ENCODE data around the gene SEC23B. TPM values are rescaled to one million over a fixed set of nuclear protein-coding genes. Genes with fewer than 3 reads are reported as not detected.

The SEC23B gene
- total RNA-seq, 1 donor from 2014 or later: 56.6 TPM

- Mint-ChIP-seq H3K4me1 (no peaks in the 10 kb centered on the region), H3K9me3 (no peaks in the 10 kb centered on the region), H3K27ac (no peak overlapping the region), H3K27me3 (no peaks in the 10 kb centered on the region), H3K36me3 (ENCODE audit: low read depth) (peaks cover 68% of the 10 kb centered on the region), H3K4me3 (no peak overlapping the region)
- ChIA-PET CTCF (no interaction called here), POLR2A (no interaction called here)
- no peak for TF ChIP-seq CTCF (IDR thresholded peaks at IDR 0.05)
- no peak for DNase-seq
- intact Hi-C loops (cut with micrococcal nuclease): no loop called here
- no peak for ATAC-seq (ENCODE audit: low read depth)
Observed at GRCh38 chr20:18477218-18477617, 30.5 kb upstream of the SEC23B start.

DNA sequence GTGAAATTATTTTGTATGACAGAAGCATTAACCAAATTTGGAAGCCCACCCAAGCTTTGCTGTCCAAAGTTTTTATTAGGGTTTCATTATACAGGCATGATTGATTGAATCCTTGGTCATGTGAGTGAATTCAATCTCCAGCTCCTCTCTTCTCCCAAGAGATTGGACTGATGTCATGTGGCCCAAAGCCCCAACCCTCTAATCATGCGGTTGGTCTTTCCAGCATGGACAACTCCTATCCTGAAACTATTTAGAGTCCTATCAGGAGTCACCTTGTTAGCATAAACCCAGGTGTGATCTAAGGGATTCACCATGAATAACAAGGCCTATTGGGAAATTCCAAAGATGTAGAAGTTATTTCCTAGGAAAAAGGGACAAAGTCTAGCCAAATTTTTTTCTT lies 29.9 kb upstream of the SEC23B start:
- no peak overlapping the region for H3K4me3 Mint-ChIP-seq
- intact Hi-C loops (cut with micrococcal nuclease): no loop called here
- H3K9me3 Mint-ChIP-seq: no peaks in the 10 kb centered on the region
- H3K36me3 Mint-ChIP-seq (ENCODE audit: low read depth): peaks cover 74% of the 10 kb centered on the region
- DNase-seq: no peak
- ATAC-seq (ENCODE audit: low read depth): no peak
- no peak overlapping the region for H3K27ac Mint-ChIP-seq
- no peak for TF ChIP-seq CTCF (IDR thresholded peaks at IDR 0.05)
- ChIA-PET CTCF (no interaction called here), POLR2A (no interaction called here)
- H3K27me3 Mint-ChIP-seq: no peaks in the 10 kb centered on the region
- H3K4me1 Mint-ChIP-seq: no peaks in the 10 kb centered on the region

GRCh38 chr20:18481596-18481995 lies 26.1 kb upstream of the SEC23B start:
- POLR2A ChIA-PET: no interaction called here
- TF ChIP-seq CTCF (IDR thresholded peaks at IDR 0.05): no peak
- Mint-ChIP-seq H3K36me3 (ENCODE audit: low read depth) (peaks cover 77% of the 10 kb centered on the region), H3K4me1 (no peaks in the 10 kb centered on the region), H3K4me3 (no peak overlapping the region), H3K27ac (no peak overlapping the region), H3K27me3 (no peaks in the 10 kb centered on the region), H3K9me3 (no peaks in the 10 kb centered on the region)
- ATAC-seq (ENCODE audit: low read depth) (no peak), DNase-seq (no peak)
- CTCF ChIA-PET: no interaction called here
- intact Hi-C loops (cut with micrococcal nuclease): no loop called here

- ChIA-PET CTCF (no interaction called here), POLR2A (no interaction called here)
- H3K4me3 Mint-ChIP-seq: no peak overlapping the region
- no peak for TF ChIP-seq CTCF (IDR thresholded peaks at IDR 0.05)
- no peak overlapping the region for H3K27ac Mint-ChIP-seq
- no peaks in the 10 kb centered on the region for H3K4me1 Mint-ChIP-seq
- H3K27me3 Mint-ChIP-seq: no peaks in the 10 kb centered on the region
- peaks cover 79% of the 10 kb centered on the region for H3K36me3 Mint-ChIP-seq (ENCODE audit: low read depth)
- no peak for DNase-seq
- intact Hi-C loops (cut with micrococcal nuclease): no loop called here
- no peak for ATAC-seq (ENCODE audit: low read depth)
- H3K9me3 Mint-ChIP-seq: no peaks in the 10 kb centered on the region
Observed at GRCh38 chr20:18488301-18488700, 19.4 kb upstream of the SEC23B start.

GRCh38 chr20:18496042-18496441 lies 11.7 kb upstream of the SEC23B start:
- intact Hi-C loops (cut with micrococcal nuclease): loop anchor here (2.0 kb wide), 2 partner anchors 359 to 813 kb away; partner anchors contain the start of genes KAT14, PET117 and RRBP1
- peak overlapping the region; percentile 35 for H3K27ac Mint-ChIP-seq
- no peak for TF ChIP-seq CTCF (IDR thresholded peaks at IDR 0.05)

More at GRCh38 chr20:18496042-18496441, 11.7 kb upstream of the SEC23B start:
- ChIA-PET CTCF (interaction anchor here (1.9 kb wide), 1 partner anchor 29 kb away, joined by 5 read pairs; the partner anchor contains the start of genes DZANK1 and POLR3F), POLR2A (interaction anchor here (0.6 to 4.5 kb wide), 3 partner anchors 12 to 32 kb away, joined by 3 to 123 read pairs (median 32); partner anchors contain the start of genes DZANK1, POLR3F and SEC23B)
- no peaks in the 10 kb centered on the region for H3K27me3 Mint-ChIP-seq
- peak overlapping the region; percentile 99 for H3K4me3 Mint-ChIP-seq
- DNase-seq (no peak), ATAC-seq (ENCODE audit: low read depth) (no peak)
- H3K9me3 Mint-ChIP-seq: no peaks in the 10 kb centered on the region
- H3K36me3 Mint-ChIP-seq (ENCODE audit: low read depth): peaks cover 30% of the 10 kb centered on the region
- peaks cover 16% of the 10 kb centered on the region for H3K4me1 Mint-ChIP-seq

Data from activated B cell treated with CpG ODN at 0.5 μM for 24 hours (primary cell).